Stimulated activated CD4-positive, alpha-beta T cell treated with anti-CD3 and anti-CD28 coated beads, Interleukin-2, amount 100 ng/mL, for 4 hours (primary cell): ENCODE data around the gene LRRC8E.

Experiments
- DNase-seq: peaks from one replicate; pipeline ENCODE4 v3.0.0-alpha.2; 2020; ENCODE audit warnings: low read depth

The LRRC8E gene

DNA sequence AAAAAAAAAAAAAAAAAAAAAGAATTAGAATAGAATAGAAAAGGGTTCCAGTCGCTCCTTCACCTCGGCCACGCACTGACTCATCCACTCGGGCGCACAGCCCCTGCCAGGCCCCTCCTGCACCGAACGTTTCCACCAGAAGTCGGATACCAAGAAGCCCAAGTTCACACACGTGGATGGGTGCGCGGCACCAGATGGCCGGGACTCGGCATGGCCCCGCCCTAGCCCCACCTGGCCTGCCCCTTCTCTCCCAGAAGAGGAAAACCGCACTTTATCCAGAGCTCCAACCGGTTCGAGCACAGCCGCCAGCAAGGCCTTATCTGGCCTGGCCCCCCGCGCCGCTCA, 20.0 kb upstream of the LRRC8E start:
- DNase-seq, result no peak

DNA sequence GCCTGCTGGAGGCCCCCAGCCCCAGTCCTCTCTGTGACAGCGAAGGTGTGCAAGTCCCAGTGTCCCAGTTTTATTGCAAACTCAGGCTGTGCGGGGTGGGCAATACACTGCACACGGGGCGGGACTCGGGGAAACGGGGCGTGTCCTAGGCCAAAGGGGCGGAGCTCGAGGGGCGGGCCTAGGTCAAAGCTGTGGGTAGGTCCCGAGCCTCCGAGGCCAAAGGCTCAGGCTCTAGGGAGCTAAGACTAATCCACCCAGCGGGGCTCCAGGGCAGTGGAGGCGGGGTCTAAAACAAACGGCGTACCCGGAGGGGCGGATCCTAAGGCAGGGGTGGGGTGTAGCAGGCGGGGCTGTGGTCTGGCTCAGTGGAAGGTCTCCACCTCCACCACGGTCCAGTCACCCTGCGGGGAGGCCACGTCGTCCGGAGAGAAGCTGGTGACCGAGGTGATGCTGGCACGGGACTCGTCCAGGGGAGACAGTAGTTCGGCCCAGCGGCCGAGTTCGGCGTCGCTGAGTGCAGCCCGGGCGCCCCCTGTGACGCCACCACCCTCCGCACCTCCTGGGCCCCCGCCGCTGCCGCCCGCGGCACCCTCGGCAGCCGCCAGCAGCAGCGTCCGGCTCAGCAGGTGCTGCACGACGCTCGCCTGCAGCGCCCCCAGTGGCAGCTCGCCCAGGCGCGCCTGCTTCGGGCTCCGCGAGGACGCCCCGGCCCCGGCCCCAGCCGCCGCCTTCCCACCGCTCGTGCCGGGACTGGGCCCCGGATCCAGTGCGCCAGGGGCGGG, 19.4 kb upstream of the LRRC8E start:
- DNase-seq, result peak; percentile 73

DNA sequence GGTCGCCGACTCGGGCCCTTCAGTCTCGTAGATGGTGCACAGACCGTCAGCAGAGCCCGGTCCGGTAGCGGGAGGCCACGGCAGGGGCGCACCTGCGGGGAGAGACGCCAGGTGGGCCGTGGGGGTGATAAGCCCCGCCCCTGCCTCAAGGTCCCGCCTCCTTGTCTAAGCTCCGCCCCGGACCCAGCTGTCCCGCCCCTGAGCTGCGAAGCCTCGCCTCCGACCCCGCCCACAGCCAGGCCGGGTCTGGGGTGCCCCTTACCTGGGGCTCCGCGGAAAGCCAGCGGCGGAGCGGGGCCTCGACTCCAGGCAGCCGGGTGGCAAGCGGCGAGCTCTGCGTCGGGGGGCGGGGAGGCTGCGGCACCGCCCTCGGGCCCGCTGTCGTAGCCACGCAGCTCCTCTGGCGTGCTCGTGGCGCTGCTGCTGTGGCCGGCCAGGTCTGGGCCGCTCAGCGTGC, 18.8 kb upstream of the LRRC8E start:
- peak; percentile 75 for DNase-seq

DNA sequence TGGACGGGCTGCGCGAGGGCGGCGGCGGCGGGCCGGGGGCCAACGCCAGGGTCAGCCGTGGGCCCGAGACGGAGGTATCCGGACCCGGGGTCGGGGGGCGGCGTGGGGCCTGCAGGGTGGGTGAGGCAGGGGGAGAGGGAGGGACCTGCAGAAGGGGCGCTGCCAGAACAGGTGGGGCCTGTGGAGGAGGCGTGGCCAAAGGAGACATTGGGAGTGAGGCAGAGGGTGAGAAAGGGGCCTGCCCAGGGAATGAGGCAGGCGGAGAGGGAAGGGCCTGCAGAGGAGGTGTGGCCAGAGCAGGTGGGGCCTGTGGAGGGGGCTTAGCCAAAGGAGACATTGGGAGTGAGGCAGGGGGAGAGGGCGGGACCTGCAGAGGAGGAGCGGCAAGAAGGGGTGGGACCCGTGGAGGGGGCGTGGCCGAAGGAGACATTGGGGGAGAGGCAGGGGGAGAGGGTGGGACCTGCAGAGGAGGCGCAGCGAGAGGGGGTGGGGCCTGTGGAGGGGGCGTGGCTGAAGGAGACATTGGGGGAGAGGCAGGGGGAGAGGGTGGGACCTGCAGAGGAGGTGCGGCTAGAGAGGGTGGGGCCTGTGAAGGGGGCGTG, 18.3 kb upstream of the LRRC8E start:
- peak; percentile 37 for DNase-seq

DNA sequence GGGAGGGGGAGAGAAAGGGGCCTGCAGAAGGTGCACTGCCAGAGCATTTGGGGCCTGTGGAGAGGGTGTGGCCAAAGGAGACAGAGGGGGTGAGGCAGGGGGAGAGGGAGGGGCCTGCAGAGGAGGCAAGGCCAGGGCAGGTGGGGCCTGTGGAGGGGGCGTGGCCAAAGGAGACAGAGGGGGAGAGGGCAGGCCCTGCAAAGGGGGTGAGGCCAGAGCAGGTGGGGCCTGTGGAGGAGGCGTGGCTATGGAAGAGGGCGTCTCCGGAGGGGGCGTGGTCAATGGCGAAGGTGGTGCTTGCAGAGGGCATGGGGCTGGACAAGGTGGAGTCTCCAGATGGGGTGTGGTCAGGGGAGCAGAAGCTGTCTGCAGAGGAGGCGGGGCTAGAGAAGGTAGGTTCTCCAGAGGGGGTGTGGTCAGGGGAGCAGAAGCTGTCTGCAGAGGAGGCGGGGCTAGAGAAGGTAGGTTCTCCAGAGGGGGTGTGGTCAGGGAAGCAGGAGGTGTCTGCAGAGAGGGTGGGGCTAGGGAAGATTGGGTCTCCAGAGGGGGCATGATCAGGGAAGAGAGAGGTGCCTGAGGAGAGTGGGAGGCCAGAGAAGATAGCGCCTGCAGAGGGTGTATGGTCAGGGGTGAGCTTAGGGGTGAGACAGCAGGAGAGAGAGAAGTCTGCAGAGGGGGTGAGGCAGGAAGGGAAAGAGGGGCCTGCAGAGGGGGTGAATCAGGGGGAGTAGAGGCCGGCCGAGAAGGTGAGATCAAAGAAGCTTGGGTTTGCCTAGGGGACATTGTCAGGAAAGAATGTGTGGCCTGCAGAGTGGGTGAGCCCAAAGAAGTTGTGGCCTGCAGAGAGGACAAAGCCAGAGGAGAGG, 17.5 kb upstream of the LRRC8E start:
- no peak for DNase-seq

DNA sequence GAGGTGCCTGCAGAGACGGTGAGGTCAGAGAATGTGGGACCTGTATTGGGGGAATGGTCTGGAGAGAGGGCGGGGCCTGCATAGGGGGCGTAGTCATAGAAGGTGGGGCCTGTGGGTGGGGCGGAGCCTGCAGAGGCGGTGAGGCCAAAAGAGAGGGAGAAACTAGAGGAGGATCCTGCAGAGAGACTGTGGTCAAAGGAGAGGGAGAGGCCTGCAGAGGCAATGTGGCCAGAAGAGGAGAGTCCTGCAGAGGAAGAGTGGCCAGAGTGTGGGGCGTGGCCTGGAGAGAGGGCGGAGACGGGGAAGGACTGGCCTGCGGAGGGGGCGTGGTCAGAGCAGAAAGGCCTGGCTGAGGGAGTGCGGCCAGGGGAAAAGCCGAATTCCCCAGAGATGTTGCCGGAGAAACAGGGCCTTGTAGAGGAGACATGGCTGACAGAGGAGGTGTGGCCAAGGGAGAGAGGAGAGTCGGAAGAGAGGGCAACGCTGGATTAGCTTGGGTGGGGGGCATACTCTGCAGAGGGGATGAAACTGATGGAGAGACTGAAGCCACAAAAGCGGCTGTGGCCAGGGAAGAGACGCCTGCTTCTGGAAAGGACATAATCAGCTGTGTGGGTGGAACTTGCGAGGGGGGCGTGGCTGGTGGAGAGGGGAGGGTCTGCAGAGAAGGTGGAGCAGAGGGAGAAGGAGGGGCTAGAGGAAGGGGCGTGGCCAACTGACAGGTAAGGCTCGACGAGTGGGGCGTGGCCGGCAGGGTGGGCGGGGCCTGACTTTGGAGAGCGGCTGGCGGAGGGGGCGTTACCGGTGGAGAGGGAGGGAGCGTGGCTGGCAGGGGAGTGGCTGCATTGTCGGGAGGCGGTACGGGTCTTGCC, 16.6 kb upstream of the LRRC8E start:
- peak; percentile 72 for DNase-seq

DNA sequence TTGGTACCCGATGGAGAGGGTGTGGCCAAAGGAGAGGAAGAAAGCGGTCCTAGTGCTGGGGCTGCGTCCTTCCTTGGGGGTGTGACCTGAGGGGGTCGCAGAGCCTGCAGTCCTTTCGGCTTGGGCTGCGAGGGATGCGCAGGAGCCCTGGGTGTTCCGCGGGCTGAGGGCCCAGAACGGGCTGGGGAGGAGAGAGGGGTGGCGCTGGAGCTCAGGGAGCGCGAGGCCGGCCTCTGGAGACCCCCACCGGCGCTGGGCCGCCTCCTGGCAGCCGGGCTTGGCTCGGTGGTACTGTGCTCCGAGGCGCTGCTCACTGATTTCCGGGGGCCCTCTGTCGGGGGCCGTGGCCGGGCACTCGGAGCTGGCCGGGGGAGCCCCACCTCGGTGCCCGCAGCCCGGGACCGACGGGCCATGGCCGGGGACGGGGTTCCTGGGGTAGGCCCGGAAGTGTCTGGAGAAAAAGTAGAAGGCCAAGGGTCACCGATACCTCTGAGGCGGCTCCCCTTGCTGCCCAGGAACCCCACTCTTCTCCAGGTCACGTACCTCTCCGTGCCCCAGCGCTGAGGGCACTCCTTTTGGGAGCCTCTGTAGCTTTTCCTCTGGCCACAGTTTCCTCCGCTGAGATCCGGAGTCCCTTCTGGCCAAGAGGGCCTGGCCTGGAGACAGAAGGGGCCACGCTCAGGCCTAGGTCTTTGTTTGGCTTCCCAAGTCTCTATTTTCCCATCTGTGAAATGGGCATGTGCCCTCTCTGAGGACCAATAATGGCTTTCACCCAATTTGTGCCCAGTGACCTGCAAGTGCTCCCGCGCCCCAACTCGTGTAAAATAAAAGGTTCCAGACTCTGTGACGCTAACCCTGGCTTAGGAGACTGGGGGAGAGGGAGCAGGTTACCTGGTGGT, 15.8 kb upstream of the LRRC8E start:
- DNase-seq, result no peak

DNA sequence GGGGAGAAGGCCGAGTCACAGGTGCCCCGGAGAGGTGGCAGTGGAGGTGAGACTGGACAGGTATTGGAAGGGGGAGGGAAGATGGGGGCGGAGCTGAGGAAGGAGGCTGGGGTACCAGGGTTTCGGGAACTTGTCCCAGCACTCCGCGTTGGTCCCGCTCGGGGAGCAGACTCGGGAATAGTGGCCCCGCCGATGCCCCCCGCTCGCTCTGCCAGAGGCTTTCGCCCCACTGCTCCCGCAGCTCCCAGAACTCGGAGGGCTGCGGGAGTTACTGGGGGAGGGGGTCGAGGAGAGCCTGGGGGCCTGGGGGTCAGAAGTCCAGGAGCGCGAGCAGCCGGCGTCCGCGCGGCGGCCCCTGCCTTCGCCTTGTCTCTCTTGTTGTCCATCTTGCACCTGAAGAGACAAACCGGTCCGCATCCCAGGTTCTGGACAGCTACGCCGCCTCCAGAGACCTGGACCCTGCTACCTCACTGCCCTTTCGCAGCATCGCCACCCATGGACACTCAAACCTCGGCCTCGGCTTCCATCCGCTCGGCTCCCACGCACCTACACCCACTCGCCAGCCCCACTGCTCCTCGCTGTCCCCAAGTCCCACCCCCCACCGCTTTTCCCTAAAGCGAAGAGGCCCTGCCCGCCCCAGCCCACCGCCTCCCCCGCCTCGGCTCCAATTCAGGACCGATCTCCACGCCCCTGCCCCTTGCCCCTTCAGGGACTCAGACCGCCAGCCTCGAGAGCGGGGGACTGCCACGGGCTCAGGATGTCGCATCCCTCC, 14.8 kb upstream of the LRRC8E start:
- DNase-seq, result no peak

DNA sequence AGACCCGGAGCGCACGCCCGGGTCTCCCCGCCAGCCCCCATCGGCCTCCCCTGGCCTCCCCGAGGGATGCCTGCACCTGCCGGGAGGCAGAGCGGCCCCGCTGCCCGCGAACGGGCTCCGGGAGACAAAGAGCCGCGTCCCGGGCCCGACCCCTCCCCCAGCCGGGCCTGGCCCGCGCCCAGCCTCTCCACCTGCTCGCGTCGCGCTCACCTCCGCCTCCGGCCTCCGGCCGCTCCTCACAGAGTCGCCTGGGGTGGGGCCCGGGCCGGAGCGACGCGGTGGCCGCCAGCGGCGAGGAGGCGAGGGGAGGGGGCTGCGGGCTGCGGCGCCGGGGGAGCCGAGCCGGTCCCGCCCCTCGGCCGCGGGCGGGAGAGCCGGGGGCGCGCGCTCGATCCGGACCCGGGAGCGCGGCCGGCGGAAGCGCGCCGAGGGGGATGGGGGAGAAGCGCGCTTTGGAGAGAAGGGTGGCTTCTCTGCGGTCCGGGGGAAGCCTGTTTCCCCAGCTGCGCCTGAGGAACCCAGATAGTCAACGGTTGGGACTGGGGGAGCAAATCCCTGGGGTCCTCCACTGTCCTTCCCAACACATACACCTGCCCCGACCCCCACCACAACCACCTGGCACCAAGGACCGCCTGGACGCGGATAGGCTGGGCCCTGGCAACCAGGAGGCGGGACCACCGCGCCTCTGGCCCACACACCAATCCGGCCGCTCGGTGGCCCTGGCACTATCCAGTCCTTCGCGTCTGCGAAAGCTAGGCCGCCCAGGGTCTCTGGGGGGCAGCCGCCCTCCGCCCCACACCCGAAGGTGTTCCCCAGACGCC, 14.0 kb upstream of the LRRC8E start, which contains the start of gene PRR36:
Gene PRR36 (minus strand): TSS at position 315 of the 821 bp plus-strand sequence. CDS start 701 bp downstream, outside the sequence.
- no peak for DNase-seq

DNA sequence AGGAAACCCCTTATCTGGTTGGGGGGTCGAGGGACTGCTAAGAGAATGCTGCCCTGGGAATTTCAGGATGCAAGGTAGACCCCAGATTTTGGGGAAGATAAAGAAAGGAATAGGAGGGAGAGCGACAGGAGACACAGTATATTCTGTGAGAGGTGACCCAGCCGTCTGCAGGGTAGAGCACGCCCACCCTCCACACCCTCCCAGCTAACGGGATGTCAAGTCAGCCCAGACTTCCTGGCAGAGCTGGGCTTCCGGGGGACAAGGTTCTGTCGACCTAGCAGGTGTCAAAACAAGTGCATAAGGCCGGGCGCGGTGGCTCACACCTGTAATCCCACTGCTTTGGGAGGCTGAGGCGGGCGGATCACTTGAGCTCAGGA, 13.4 kb upstream of the LRRC8E start:
- DNase-seq, result no peak

DNA sequence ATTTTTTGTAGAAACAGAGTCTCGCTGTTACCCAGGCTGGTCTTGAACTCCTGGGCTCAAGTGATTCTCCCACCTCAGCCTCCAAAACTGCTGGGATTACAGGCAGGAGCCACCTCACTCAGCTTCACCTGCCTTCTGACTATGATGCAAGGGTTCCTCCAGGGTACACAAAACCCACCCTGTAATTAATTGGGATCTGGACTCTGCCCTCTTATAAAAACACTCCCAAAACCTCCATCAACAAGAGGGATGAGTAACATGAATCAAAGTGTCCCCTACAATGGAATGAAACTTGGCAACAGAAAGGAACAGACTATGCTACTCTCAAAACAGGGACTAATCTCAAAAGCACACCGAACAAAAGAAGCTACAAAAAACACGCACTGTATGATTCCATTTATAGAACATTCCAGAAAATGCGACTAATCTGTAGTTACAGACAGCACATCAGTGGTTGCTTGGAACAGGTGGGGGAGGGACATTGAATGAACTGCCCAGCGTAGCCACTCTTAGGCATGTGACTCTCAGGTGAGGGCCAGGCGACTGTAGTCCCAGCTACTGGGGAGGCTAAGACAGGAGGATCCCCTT, 11.0 kb upstream of the LRRC8E start:
- DNase-seq, result no peak

DNA sequence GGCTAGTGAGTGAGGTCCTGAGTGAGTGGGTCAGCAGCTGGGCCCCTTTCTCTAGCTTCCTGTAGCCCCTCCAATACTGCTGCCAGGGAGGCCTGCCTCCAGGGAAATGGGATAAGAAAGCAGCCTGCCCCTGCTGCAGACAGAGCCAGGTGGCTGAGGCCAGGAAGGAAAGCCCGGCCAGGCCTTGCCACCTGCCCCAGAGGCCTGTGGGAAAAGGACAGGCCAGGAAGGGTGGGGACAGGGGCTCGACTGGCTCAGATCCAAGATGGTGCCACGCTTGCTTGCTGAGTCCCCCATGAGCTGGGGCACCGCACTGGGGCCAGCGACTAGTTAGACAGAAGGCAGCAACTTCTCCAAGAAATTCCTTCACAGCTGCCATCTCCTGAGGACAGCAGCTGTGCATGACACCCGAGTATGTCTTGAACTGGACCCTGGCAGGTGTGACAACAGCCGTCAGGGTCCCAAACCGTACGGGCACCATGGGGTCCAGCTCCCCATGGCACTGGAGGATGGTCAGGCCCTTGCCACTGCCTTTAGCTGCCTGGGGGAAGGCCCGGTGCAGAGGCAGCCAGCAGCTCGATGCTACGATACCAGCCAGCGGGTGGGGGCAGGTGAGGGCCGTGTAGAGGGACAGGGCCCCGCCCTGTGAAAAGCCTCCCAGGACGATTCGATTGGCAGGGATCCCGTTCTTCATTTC, 9.1 kb upstream of the LRRC8E start:
- DNase-seq, result no peak

DNA sequence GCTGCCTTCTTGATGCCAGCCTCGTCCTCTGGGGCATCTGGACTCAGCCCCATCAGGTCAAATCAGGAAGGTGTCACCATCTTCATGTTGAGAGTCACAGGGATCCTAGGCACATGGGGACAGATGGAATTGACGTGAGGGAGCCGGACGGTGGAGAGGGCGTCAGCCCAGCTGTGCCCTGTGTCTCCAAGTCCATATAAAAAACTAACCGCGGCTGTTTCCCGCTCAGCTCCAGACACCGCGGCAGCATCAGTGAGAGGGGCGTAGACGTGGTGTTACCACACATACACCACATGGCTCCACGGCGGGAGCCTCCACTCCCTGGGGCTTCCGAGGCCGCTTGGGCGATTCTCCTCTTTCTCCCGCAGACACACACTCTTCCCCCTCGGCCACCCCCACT, 8.5 kb upstream of the LRRC8E start:
- DNase-seq, result no peak

DNA sequence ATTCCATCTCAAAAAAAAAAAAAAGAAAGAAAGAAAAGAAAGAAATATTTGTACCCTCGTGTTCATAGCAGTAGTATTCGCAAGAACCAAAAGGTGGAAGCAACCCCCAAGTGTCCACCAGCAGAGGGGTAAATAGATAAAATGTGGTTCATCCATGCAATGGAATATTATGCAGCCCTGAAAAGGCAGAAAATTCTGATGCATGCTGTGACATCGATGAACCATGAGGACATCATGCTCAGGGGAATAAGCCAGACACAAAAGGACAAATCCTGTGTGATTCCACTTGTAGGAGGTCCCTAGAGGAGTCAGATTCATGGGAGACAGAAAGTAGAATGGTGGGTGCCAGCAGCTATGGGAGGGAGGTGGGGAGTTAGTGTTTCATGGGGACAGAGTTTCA, 6.4 kb upstream of the LRRC8E start:
- no peak for DNase-seq

DNA sequence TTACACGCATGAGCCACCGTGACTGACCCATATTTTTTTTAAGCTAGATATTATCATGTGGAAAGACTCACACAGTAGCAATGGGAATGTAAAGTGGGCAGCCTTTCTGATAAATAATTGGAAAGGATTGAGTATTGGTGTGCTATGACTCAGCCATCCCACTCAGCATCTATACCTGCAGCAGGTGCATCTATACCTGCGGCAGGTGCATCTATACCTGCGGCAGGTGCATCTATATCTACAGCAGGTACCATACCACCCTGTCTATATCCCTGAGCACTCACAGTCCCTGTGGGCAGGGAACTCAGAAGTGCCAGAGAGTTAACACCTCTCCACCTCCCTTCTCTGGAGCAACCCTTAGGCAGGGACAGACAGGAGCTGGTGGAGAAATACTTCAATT, 5.2 kb upstream of the LRRC8E start:
- no peak for DNase-seq

DNA sequence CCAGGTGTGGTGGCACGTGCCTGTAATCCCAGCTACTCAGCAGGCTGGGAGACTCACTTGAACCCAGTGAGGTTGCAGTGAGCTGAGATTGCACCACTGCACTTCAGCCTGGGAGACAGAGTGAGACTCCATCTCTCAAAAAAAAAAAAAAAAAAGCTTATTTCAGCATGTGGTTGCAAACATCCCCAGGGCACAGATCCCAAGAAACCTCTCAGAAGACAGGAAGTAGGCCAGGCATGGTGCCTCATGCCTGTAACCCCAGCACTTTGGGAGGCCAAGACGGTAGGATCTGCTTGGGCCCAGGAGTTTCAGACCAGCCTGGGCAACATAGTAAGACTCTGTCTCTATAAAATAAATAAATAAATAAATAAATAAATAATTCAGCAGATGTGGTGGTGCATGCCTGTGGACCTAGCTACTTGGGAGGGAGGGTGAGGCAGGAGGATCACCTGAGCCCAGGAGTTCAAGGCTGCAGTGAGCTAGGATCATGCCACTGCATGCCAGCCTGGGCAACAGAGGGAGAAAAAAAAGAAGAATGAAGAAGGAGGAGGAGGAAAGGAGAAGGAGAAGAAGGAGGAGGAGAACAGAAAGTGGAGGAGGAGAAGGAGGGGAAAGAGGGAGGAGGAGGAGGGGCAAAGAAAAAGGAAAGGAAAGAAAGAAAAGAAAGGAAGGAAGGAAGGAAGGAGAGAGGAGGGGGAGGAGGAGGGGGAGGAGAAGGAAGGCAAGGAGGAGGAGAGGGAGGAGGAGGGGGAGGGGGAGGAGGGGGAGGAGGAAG, 4.3 kb upstream of the LRRC8E start:
- no peak for DNase-seq

DNA sequence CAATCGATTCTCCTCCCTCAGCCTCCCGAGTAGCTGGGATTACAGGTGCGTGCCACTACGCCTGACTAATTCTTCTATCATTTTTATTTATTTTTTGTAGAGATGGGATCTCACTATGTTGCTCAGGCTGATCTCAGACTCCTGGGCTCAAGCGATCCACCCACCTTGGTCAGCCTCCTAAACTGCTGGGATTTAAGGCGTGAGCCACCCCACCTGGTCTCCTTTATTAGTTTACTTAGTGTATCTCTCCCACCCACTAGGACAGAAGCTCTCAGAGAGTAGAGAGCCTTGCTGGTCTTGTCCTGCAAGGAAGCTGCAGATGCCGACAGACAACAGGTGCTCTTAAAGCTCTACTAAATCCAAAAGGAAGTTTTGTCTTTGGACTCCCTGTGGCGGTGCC, 2.5 kb upstream of the LRRC8E start:
- DNase-seq, result no peak
